HG03135 (cell line): ENCODE measurements around the gene TDP1.
"Not testable (repeated sequence)": the region's sequence is repeated elsewhere in the genome, so short reads cannot be mapped to it uniquely, and the experiment has no call there.

Source experiments
- ATAC-seq: cut with Tn5 transposase; IDR thresholded peaks from one replicate; pipeline ENCODE4 v1.9.1; 2021; ENCODE audit warnings: mild to moderate bottlenecking, moderate library complexity; ENCODE audit not compliant: unreplicated experiment

TDP1 gene

DNA sequence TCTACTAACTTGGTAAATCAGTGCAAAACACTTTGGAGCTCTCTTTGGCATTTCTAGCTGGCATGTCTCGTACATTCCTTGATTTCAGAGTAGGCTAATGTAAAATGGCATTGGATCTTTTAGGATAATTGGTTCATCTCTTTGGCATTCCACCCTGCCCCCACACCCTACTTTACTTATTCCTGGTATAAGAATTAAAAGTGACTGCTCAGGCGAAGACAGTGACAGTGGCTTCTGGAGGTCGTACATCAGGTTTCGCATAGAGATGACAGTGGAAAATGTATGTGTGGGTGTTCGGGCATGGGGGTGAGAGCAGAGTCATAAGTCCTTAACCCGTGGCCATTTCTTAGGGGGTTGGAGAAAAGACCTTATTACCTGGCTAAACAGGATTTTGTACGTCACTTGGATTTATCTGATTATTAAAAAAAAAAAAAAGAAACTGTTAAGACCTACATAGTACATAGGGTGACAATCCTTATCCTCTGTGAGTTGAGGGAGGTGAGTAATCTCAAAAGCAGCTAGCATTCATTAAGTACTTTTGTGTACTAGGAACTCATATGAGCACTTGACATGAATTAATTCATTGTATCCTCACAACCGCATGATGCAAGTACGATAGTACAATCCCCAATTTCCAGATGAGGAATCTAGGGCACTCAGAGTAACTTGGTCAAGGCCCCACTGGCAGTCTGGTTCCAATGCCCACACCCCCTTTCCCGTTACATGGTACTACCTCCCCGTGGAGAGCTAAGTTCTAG lies 83.7 kb downstream of the TDP1 start:
- no peak for ATAC-seq

GRCh38 chr14:90040411-90040810 lies 84.7 kb downstream of the TDP1 start:
- ATAC-seq = no peak

DNA sequence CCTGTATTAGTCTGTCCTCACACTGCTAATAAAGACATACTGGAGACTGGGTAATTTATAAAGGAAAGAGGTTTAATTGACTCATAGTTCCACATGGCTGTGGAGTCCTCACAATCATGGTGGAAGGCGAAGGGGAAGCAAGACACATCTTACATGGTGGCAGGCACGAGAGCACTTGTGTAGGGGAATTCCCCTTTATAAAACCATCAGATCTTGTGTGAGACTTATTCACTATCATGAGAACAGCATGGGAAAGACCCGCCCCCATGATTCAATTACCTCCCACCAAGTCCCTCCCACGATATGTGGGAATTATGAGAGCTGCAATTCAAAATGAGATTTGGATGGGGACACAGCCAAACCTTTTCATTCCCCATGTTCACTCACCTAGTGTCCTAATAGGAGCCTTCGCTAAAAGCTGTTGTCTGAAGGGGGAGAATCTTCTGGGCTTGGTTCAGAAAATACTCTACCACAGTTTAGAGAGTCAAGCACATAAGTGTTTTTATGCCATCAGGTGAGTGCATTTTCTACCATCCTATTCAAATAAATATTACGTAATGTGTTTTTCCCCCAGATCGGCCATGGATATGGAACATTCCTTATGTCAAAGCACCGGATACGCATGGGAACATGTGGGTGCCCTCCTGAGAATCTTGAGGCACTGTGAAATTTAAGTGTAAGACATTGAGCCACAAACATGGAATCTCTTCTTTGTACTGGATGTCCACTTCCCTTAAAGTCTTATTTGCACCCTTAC lies 86.9 kb downstream of the TDP1 start:
- ATAC-seq = no peak

DNA sequence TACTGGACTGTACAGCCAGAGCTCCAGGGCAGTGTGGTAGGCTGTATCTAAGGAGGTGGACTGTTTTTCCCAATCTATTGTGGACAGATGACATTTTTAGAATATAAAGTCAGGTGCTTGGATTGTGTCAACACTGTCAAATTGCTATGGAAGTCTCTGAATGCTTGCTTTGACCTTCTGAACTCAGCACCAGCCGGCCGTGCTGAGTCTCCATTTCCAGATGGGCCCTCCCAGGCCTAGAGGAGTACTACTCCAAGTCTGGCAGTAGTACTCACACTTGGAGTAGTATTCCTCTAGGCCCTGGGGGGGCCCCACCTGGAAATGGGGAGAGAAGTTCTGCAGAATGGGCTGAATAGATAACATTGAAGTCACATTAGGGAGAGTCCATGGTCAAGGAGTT lies 89.9 kb downstream of the TDP1 start:
- no peak for ATAC-seq

DNA sequence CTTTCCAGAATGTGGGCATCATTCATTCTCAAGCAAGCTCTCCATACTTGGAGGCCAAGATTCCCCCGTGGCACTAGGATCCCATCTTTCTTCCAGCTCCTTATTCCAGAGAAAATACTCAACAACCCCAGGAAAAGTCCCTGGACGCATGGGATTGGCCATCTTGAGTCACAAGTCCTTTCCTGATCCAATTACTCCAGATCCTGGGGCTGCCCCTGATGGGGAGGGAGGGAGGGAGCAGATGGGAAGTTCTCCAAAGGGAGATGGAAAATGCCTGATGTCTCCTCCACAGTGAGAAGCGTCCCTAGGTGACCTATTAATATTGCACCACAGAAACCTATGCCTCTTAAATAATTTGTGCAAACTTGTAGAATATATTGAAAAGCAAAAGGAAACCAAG lies 93.7 kb downstream of the TDP1 start:
- no peak for ATAC-seq

- no peak for ATAC-seq
Observed at GRCh38 chr14:90050271-90050670, 94.5 kb downstream of the TDP1 start.

GRCh38 chr14:90053044-90053443 lies 97.3 kb downstream of the TDP1 start:
- ATAC-seq = no peak

- ATAC-seq = no peak
Observed at GRCh38 chr14:90054803-90055202, 99.1 kb downstream of the TDP1 start.

DNA sequence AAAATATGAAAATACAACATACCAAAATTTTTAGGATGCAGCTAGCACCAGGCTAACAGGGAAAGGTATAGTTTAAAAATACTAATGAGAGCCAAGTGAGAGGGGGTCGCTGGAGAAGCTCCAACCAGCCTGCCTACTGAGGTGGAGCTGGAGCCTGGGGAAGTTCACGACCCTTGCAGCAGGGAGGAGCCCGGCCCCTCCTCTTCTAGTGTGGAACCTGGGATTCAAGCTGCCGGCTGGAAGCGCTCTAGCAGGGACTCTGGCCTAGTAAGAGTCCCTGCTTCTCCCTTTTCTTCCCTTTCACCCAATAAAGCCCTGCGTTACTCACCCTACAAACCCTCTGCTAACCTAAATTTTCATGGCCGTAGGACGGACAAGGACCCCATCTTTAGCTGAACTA lies 101.1 kb downstream of the TDP1 start:
- ATAC-seq = no peak

GRCh38 chr14:90058876-90059458 lies 103.2 kb downstream of the TDP1 start:
- ATAC-seq = no peak

DNA sequence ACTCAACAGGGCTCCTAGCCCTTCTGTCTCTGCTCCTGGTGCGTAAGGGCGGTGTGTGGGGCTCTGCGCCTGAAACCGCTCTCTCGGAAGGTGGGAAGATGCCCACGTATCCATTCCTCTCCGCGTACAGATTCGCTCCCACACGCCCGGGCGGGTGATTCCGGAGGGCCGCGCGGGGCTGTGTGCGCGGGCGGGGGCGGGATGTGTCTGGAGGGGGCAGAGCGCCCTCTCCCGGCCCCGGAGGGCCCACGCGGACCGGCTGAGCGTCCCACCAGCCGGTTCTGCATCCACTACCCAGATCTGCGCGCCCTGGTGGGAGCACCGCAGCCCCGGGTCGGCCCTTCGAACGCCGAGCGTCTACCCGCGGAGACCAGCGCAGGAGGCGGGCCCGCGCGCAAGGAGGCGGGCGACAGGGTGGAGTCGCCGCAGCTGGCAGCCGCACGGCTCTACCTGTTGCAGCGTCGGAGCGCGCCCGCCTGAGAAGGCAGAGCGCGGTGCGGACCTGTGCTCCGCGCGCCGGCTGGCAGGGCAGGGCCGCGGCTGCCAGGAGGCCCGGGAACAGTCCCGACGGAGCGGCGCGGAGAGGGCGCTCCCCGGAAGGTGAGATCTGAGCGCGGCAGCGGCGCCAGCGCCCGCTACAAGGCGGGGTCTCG lies 104.7 kb downstream of the TDP1 start:
- no peak for ATAC-seq

DNA sequence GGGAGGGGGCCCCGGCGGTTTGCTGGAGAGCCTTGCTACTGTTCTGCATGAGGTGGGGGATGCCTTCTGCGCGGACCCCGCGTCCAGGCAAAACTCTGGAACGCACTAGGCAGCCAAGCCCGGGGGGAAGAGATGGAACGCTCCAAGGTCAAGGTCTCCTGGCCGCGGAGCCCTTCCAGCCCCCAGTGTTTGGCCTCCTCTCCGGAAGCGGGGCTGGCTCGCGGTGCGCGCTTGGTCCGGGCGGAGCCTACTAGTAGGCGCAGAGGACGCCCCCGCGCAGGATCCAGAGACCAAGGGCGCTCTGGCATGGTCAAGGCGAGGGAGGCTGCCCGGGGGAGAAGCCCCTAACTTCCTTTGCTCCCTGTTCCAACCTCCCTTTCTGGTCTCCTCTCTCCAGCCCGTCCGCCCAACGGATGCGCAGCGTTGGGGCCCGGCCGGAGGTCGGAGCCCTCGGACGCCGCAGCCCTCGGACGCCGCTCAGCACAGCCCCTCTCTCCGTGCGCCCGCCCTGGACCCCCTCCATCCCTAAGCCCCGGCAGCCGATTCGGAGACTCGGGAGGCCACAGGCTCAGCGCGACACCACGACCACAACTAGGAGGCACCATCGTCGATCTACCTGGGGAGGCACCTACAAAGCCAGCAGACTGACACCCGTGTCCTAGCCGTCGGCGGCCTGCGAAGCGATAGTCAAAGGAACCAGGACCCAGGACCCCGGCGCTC lies 105.4 kb downstream of the TDP1 start:
- ATAC-seq = no peak

DNA sequence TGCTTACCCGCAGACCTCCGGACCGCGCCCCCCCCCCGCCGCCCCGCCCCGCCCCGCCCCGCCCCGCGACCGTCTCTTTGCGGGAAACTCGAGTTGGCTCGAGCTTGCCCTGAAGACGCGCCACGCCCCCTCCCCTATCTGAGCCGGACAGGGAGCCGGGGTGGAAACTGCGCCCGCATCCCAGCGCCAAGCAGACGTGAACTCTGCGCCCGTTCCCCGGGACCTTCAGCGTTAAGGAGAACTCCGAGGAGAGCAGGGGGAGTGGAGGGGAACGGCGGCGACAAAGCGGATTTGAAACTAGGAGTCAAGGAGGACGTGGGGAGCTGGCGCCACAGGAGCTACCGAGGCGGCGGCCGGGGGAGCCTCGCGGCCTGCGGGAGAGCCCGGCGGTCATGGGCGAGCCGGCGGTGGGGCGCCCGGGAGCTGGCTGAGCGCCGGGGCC lies 106.0 kb downstream of the TDP1 start, which contains the start of gene KCNK13:
Gene KCNK13, plus strand, starts transcription at position 310 of the 442 bp plus-strand sequence. CDS start 212 bp downstream, outside the sequence.
- no peak for ATAC-seq

- no peak for ATAC-seq
Observed at GRCh38 chr14:90062127-90062794, 106.5 kb downstream of the TDP1 start.

GRCh38 chr14:90062822-90063539 lies 107.3 kb downstream of the TDP1 start:
- no peak for ATAC-seq

DNA sequence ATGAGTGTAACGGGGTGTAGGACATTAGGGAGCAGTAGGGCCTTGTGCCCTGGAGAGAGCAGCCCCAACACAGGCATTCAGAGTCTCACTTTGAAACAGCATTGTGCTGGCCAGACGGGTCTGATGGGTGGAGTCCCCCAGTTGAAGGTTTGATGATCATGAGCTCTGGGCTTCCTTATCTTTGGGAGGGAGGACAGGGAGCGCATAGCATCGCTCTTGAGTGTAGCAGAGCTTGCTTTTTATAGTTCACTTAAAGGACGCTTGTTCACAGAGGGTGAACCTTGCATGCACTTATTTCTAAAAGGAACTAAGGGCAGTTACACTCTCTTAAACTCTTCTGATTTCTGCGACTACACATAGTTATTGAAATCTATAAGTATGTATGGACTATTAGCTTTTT lies 116.6 kb downstream of the TDP1 start:
- ATAC-seq = no peak

GRCh38 chr14:90079576-90079975 lies 123.8 kb downstream of the TDP1 start:
- ATAC-seq = no peak

DNA sequence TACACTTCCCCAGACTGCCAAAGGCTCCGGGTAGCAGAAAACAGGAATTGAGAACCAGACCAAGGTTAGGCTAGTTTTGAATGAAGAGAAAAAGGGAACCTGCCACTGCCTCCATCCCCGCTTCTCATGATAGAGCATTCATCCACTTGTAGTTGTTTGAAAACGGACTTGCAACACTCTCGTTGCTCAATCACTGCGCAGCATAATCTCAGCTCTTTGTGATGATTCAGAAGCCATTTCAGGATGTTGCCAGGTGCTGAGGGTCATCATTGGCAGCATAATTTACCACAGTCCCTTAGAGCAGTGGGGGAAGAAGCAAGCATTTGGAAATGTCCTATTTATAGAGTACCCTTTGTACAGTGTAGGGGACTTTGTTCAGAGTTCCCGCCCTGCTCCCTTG lies 131.7 kb downstream of the TDP1 start:
- no peak for ATAC-seq

DNA sequence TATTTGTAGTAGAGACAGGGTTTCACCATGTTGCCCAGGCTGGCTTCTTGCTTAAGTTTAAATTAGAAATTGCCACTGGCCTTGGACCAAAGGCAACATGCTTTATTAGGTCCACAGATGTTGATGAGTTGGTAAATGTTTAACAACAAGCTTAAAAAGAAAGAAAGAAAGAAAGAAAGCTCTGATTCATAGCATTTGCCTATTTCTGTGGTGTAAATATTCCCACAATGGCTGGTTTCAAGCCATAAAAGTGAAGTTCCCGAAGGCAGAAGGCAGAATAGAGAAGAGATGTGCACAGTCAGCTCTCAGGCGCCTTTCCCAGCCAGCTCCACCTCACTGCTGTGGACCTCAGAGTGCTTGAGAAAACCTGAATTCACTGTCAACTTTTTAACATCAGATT lies 132.4 kb downstream of the TDP1 start:
- no peak for ATAC-seq

DNA sequence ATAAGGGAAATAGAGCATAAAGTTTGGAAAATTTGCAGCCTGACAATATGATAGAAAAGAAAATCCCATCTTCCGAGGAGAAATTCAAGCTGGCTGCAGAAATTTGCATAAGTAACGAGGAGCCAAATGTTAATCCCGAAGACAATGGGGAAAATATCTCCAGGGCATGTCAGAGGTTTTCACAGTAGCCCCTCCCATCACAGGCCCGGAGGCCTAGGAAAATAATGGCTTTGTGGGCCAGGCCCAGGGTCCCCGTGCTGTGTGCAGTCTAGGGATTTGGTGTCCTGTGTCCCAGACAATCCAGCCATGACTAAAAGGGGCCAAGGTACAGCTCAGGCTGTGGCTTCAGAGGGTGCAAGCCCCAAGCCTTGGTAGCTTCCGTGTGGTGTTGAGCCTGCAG lies 133.8 kb downstream of the TDP1 start:
- ATAC-seq = not testable (repeated sequence)
